ENCODE measurements around the gene LETMD1. TPM values are rescaled to one million over a fixed set of nuclear protein-coding genes. Genes with fewer than 3 reads are reported as not detected.

The LETMD1 gene
- total RNA-seq, 1 donor from 2014 or later, result 32.8 TPM

DNA sequence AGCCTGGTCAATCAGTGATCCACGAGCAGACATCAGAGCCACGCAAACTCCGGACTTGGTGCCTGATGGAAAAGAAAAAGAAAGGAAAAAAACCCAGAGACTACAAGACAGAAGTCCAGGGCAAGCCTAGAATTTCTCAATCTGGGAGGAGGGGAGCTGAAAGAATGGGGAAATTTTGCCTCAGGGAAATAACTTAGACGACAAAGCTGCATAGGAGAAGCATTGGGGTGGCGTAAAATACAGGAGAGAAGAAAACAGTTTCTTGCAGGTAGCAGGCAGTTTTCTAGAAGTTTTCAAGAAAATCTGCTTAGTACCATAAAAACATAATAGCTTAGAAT lies 19.3 kb upstream of the LETMD1 start:
- peaks cover 4% of the 10 kb centered on the region for H3K27me3 Mint-ChIP-seq (ENCODE audit: unreplicated experiment)
- no peak overlapping the region for H3K4me3 Mint-ChIP-seq (ENCODE audit: unreplicated experiment)
- H3K9me3 Mint-ChIP-seq (ENCODE audit: unreplicated experiment), result no peaks in the 10 kb centered on the region
- no peaks in the 10 kb centered on the region for H3K36me3 Mint-ChIP-seq (ENCODE audit: low read depth, unreplicated experiment)
- H3K27ac Mint-ChIP-seq (ENCODE audit: unreplicated experiment), result no peak overlapping the region
- peaks cover 18% of the 10 kb centered on the region for H3K4me1 Mint-ChIP-seq (ENCODE audit: unreplicated experiment)
- DNase-seq (ENCODE audit: low spot score), result no peak
- TF ChIP-seq, protein P1, sequence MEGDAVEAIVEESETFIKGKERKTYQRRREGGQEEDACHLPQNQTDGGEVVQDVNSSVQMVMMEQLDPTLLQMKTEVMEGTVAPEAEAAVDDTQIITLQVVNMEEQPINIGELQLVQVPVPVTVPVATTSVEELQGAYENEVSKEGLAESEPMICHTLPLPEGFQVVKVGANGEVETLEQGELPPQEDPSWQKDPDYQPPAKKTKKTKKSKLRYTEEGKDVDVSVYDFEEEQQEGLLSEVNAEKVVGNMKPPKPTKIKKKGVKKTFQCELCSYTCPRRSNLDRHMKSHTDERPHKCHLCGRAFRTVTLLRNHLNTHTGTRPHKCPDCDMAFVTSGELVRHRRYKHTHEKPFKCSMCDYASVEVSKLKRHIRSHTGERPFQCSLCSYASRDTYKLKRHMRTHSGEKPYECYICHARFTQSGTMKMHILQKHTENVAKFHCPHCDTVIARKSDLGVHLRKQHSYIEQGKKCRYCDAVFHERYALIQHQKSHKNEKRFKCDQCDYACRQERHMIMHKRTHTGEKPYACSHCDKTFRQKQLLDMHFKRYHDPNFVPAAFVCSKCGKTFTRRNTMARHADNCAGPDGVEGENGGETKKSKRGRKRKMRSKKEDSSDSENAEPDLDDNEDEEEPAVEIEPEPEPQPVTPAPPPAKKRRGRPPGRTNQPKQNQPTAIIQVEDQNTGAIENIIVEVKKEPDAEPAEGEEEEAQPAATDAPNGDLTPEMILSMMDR (IDR thresholded peaks at IDR 0.05; ENCODE audit: unreplicated experiment), result no peak

DNA sequence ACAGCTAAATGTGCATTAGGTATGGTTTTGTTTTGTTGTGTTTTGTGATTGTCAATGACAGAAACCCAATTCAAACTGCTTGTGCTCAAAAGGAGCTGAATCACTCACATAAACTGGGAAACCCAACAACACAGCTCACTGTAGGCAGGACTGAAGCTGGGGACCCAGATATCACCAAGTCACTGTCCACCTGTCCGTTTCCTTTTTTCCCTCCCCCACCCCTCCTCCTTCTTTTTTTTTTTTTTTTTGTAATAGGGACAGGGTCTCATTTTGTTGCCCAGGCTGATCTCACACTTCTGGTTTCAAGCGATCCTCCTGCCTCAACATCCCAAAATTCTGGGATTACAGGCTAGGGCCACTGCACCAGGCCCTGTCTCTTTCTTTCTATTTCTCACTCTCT lies 15.1 kb upstream of the LETMD1 start:
- TF ChIP-seq, protein P1 (IDR thresholded peaks at IDR 0.05; ENCODE audit: unreplicated experiment), result no peak
- Mint-ChIP-seq H3K36me3 (ENCODE audit: low read depth, unreplicated experiment) (no peaks in the 10 kb centered on the region), H3K27me3 (ENCODE audit: unreplicated experiment) (peaks cover 4% of the 10 kb centered on the region), H3K27ac (ENCODE audit: unreplicated experiment) (no peak overlapping the region), H3K4me1 (ENCODE audit: unreplicated experiment) (no peaks in the 10 kb centered on the region), H3K4me3 (ENCODE audit: unreplicated experiment) (no peak overlapping the region), H3K9me3 (ENCODE audit: unreplicated experiment) (no peaks in the 10 kb centered on the region)
- no peak for DNase-seq (ENCODE audit: low spot score)

DNA sequence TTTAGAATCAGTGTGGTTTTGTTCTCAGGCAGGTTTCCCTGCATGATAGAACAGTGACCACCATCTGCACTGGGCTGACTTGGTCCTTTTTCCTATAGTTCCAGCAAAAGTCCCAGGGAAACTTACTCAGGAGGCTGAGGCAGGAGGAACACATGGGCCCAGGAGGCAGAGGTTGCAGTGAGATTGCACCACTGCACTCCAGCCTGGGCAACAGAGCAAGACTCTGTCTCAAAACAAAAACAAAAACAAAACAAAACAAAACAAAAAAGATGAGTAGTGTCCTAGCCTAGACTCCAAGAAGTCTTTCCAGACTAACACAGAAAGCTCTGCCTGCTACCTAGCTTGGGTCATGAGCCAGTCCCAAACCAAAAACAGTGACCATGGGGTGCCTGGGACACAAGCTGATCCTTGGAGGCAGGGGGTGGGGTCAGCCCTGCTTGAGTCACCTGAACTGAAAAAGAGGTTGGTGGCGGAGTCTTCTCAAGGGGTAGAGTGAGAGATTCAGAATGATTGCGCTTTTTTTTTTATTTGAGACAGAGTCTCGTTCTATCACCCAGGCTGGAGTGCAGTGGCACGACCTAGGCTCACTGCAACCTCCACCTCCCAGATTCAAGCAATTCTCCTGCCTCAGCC lies 14.6 kb upstream of the LETMD1 start:
- Mint-ChIP-seq H3K4me3 (ENCODE audit: unreplicated experiment) (no peak overlapping the region), H3K27ac (ENCODE audit: unreplicated experiment) (no peak overlapping the region), H3K27me3 (ENCODE audit: unreplicated experiment) (peaks cover 4% of the 10 kb centered on the region), H3K36me3 (ENCODE audit: low read depth, unreplicated experiment) (no peaks in the 10 kb centered on the region), H3K9me3 (ENCODE audit: unreplicated experiment) (no peaks in the 10 kb centered on the region), H3K4me1 (ENCODE audit: unreplicated experiment) (no peaks in the 10 kb centered on the region)
- DNase-seq (ENCODE audit: low spot score), result no peak
- TF ChIP-seq, protein P1 (IDR thresholded peaks at IDR 0.05; ENCODE audit: unreplicated experiment), result no peak

DNA sequence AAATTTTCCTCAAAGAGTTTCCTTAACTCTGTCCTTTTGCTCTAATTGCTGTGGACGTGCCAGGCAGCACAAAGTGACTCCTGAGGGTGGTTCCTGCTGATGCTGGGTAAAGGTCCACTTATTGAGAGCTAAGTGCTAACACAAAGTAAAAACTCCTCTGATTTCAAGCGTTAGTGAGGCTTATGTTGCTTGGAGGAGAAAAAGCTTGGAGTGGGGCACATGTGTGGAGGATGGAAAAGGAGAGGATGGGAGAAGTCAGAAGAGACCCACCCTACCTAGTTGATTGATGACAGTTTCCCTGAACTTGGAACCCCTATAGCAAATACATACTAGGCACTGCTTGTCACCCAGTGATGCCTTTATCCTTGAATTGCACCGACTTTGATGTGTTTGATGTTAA lies 11.8 kb upstream of the LETMD1 start:
- H3K4me1 Mint-ChIP-seq (ENCODE audit: unreplicated experiment), result no peaks in the 10 kb centered on the region
- no peak for DNase-seq (ENCODE audit: low spot score)
- H3K9me3 Mint-ChIP-seq (ENCODE audit: unreplicated experiment), result no peaks in the 10 kb centered on the region
- no peaks in the 10 kb centered on the region for H3K36me3 Mint-ChIP-seq (ENCODE audit: low read depth, unreplicated experiment)
- no peaks in the 10 kb centered on the region for H3K27me3 Mint-ChIP-seq (ENCODE audit: unreplicated experiment)
- H3K4me3 Mint-ChIP-seq (ENCODE audit: unreplicated experiment), result no peak overlapping the region
- no peak overlapping the region for H3K27ac Mint-ChIP-seq (ENCODE audit: unreplicated experiment)
- TF ChIP-seq, protein P1 (IDR thresholded peaks at IDR 0.05; ENCODE audit: unreplicated experiment), result no peak

DNA sequence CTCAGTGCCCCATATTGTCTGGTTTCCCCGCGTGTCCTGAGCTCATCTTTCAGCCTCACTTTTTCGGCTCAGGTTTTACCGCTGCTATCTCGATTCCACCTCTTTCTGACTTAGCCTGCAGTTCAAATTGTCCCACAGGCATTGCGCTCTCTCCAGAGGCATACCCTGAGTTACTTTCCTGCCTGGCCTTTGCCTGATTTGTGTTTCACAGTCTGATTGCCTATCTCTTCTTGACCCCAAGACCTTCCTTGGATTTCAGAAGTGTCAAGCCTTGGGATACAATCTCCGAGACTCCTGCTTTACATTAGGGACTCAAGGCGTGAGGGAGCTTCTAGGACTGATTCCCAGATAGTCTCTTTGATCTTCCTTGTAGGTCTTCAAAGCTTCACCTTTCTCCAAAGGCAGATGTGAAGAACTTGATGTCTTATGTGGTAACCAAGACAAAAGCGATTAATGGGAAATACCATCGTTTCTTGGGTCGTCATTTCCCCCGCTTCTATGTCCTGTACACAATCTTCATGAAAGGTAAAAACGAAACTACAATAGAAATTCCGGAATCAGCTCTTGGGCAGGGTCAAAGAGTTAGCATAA lies 629 bp downstream of the LETMD1 start:
- DNase-seq (ENCODE audit: low spot score), result no peak
- TF ChIP-seq, protein P1 (IDR thresholded peaks at IDR 0.05; ENCODE audit: unreplicated experiment), result no peak
- Mint-ChIP-seq H3K27me3 (ENCODE audit: unreplicated experiment) (peaks cover 1% of the 10 kb centered on the region), H3K9me3 (ENCODE audit: unreplicated experiment) (peaks cover 5% of the 10 kb centered on the region), H3K36me3 (ENCODE audit: low read depth, unreplicated experiment) (peaks cover 8% of the 10 kb centered on the region), H3K4me3 (ENCODE audit: unreplicated experiment) (peak overlapping the region; percentile 97), H3K27ac (ENCODE audit: unreplicated experiment) (peak overlapping the region; percentile 79), H3K4me1 (ENCODE audit: unreplicated experiment) (peaks cover 12% of the 10 kb centered on the region)

All from endothelial cell (in vitro differentiated cells).